ENCODE results near the gene NT5DC1.

DNA sequence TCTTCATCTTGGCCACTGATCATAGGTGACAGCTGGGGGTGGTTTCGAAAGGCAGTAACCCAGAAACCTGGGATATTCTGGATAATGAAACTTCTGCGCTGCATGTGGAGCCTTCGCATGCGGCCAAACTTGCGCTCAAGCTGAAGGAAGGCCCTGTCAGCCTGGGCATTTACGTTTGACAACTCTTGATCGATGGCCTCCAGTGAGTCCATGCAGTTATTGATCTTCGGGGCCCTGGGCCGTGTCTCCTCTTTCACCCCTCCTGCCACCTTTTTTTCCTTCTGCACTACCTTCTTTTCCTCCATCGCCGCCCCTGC is 152.5 kb downstream of the NT5DC1 start:
- TF ChIP-seq STAT1 (IDR thresholded peaks at IDR 0.05; ENCODE audit: unreplicated experiment) = no peak
- TF ChIP-seq, protein P1, sequence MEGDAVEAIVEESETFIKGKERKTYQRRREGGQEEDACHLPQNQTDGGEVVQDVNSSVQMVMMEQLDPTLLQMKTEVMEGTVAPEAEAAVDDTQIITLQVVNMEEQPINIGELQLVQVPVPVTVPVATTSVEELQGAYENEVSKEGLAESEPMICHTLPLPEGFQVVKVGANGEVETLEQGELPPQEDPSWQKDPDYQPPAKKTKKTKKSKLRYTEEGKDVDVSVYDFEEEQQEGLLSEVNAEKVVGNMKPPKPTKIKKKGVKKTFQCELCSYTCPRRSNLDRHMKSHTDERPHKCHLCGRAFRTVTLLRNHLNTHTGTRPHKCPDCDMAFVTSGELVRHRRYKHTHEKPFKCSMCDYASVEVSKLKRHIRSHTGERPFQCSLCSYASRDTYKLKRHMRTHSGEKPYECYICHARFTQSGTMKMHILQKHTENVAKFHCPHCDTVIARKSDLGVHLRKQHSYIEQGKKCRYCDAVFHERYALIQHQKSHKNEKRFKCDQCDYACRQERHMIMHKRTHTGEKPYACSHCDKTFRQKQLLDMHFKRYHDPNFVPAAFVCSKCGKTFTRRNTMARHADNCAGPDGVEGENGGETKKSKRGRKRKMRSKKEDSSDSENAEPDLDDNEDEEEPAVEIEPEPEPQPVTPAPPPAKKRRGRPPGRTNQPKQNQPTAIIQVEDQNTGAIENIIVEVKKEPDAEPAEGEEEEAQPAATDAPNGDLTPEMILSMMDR (conservative IDR thresholded peaks at IDR 0.05; ENCODE audit: low read depth in 2 of 2) = no peak
- TF ChIP-seq JUNB (IDR thresholded peaks at IDR 0.05; ENCODE audit: unreplicated experiment) = no peak
- TF ChIP-seq EZH2phosphoT487 (IDR thresholded peaks at IDR 0.05; ENCODE audit: unreplicated experiment) = no peak

Data from GM23338 (cell line).